Vagina (tissue), 2 donors: ENCODE results near the gene KCNG3. TPM values are rescaled to one million over a fixed set of nuclear protein-coding genes. Genes with fewer than 3 reads are reported as not detected.

ENCODE experiments used
- DNase-seq, 2 donors: peaks; one replicate each; pipeline ENCODE4 v3.0.0-alpha.2; 2017; ENCODE audit errors: extremely low spot score in 2 of 2
- H3K27ac ChIP-seq: fragments of 200-600 bp; sonication (generic); one replicate; pipeline ENCODE4 v1.5.1; 2019
- H3K27me3 ChIP-seq: fragments of 200-600 bp; sonication (generic); one replicate; pipeline ENCODE4 v1.5.1; 2019
- H3K36me3 ChIP-seq, 2 donors: fragments of 200-600 bp; sonication (generic); one replicate each; pipeline ENCODE4 v1.5.1; 2017 to 2019
- H3K4me1 ChIP-seq: fragments of 200-600 bp; sonication (generic); one replicate; pipeline ENCODE4 v1.5.1; 2019
- H3K4me3 ChIP-seq, 2 donors: fragments of 200-600 bp; sonication (generic); 1 replicate in 1 of 2; 2 replicates in 1 of 2; pipeline ENCODE4 v1.5.1; 2016 to 2019
- H3K9me3 ChIP-seq: fragments of 200-600 bp; sonication (generic); one replicate; pipeline ENCODE4 v1.5.1; 2019
- CTCF ChIP-seq, 3 experiments: fragments of 450-650 bp in 2 of 3; fragments of 200-600 bp in 1 of 3; sonication (generic) in 1 of 3; IDR thresholded peaks; one replicate each; pipeline ENCODE4 v1.5.1; 2017 to 2019; ENCODE audit warnings: antibody characterized with exemption in 3 of 3, mild to moderate bottlenecking in 2 of 3, moderate library complexity in 2 of 3
- POLR2A ChIP-seq, 2 donors: fragments of 450-650 bp; IDR thresholded peaks; one replicate each; pipeline ENCODE4 v1.6.1; 2017; ENCODE audit warnings: antibody characterized with exemption in 2 of 2, mild to moderate bottlenecking in 2 of 2, moderate library complexity in 2 of 2
- POLR2AphosphoS5 ChIP-seq, 2 donors: sonication (generic); formaldehyde crosslinking; IDR thresholded peaks; one replicate each; pipeline ENCODE4 v1.9.0; 2017; ENCODE audit warnings: antibody characterized with exemption in 2 of 2, mild to moderate bottlenecking in 2 of 2, low read depth in 1 of 2; ENCODE audit not compliant: insufficient read depth in 1 of 2
- intact Hi-C: fragments of 100-400 bp; cut with DNase I; formaldehyde crosslinking; loops from one replicate; pipeline ENCODE4 v1.15.1; 2023
- total RNA-seq: library from RNA; depleted of rRNA; stranded (reverse); fragments of >200 nt; gene quantifications from one replicate; pipeline ENCODE4 v1.2.3, GENCODE V29; 2016

Gene KCNG3
- total RNA-seq, 1 donor from 2014 or later, result 0.74 TPM

DNA sequence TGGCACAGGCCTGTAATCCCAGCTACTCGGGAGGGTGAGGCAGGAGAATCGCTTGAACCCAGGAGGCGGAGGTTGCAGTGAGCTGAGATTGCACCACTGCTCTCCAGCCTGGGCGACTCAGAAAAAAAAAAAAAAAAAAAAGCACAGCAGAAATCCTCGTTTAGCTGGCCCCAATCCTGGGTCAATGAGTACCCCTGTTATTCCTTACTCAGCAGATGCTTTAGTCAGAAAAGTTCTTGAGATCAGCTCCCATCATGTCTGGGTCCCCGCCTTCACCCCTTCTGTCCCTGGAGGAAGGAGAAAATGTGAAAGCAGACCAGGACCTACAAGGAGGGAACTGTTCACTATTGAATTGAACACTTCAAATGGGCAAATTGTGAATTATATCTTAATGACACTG is 16.4 kb upstream of the KCNG3 start:
- intact Hi-C loops, result no loop called here
- H3K9me3 ChIP-seq, result no peaks in the 10 kb centered on the region
- no peak for TF ChIP-seq CTCF (IDR thresholded peaks at IDR 0.05)
- TF ChIP-seq POLR2A (IDR thresholded peaks at IDR 0.05), result no peak
- TF ChIP-seq POLR2AphosphoS5 (IDR thresholded peaks at IDR 0.05; ENCODE audit: insufficient read depth in 1 of 2, low read depth in 1 of 2), result no peak
- no peak overlapping the region for H3K4me3 ChIP-seq
- no peaks in the 10 kb centered on the region for H3K36me3 ChIP-seq
- H3K4me1 ChIP-seq, result no peaks in the 10 kb centered on the region
- no peak for DNase-seq
- H3K27ac ChIP-seq, result no peak overlapping the region
- H3K27me3 ChIP-seq, result no peaks in the 10 kb centered on the region

DNA sequence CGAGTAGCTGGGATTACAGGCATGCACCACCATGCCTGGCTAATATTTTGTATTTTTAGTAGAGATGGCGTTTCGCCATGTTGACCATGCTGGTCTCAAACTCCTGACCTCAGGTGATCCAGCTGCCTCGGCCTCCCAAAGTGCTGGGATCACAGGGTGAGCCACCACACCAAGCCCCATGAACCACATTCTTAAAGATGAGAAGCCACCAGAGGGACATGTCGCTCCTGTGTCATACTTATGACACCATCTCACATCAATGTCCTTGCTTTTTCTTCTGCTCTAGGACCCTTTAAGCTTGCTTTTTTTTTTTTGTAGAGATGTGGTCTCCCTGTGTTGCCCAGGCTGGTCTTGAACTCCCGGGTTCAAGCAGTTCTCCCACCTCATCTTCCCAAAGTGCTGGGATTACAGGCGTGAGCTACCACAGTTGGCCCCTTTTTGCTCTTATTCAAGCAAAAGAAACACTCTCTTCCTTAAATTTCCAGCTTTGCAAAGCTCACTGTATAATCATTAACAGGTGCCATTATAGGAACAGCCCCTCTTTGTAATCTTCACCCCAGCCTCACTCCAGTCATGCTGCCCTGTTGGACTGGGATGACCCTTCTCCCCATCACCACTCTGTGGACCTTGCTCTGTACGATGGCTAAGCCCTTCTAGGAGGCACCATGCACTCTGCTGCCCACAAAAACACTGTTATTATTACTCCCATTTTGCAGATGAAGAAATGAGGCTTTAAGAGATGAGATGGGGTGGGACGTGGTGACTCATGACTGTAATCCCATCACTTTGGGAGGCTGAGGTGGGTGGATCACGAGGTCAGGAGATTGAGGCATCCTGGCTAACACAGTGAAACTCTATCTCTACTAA is 10.8 kb upstream of the KCNG3 start:
- intact Hi-C loops, result no loop called here
- DNase-seq, result no peak
- no peaks in the 10 kb centered on the region for H3K36me3 ChIP-seq
- H3K9me3 ChIP-seq, result no peaks in the 10 kb centered on the region
- H3K27me3 ChIP-seq, result no peaks in the 10 kb centered on the region
- H3K27ac ChIP-seq, result no peak overlapping the region
- TF ChIP-seq POLR2AphosphoS5 (IDR thresholded peaks at IDR 0.05; ENCODE audit: insufficient read depth in 1 of 2, low read depth in 1 of 2), result no peak
- no peak for TF ChIP-seq CTCF (IDR thresholded peaks at IDR 0.05)
- TF ChIP-seq POLR2A (IDR thresholded peaks at IDR 0.05), result no peak
- H3K4me1 ChIP-seq, result no peaks in the 10 kb centered on the region
- H3K4me3 ChIP-seq, result no peak overlapping the region

- intact Hi-C loops, result no loop called here
- H3K9me3 ChIP-seq, result no peaks in the 10 kb centered on the region
- no peak for TF ChIP-seq POLR2A (IDR thresholded peaks at IDR 0.05)
- no peak for TF ChIP-seq CTCF (IDR thresholded peaks at IDR 0.05)
- H3K4me1 ChIP-seq, result no peaks in the 10 kb centered on the region
- no peaks in the 10 kb centered on the region for H3K36me3 ChIP-seq
- H3K4me3 ChIP-seq, result no peak overlapping the region
- H3K27me3 ChIP-seq, result no peaks in the 10 kb centered on the region
- H3K27ac ChIP-seq, result no peak overlapping the region
- DNase-seq, result no peak
These were observed 9.5 kb upstream of the KCNG3 start for GRCh38 chr2:42503291-42503690.

GRCh38 chr2:42498497-42498896 is 4.7 kb upstream of the KCNG3 start:
- Histone ChIP-seq H3K9me3 (no peaks in the 10 kb centered on the region), H3K4me1 (no peaks in the 10 kb centered on the region), H3K4me3 (no peak overlapping the region), H3K36me3 (no peaks in the 10 kb centered on the region), H3K27ac (no peak overlapping the region), H3K27me3 (no peaks in the 10 kb centered on the region)
- TF ChIP-seq POLR2AphosphoS5 (IDR thresholded peaks at IDR 0.05; ENCODE audit: insufficient read depth in 1 of 2, low read depth in 1 of 2) (no peak), CTCF (IDR thresholded peaks at IDR 0.05) (no peak), POLR2A (IDR thresholded peaks at IDR 0.05) (no peak)
- intact Hi-C loops, result loop anchor here (10.0 kb wide), 1 partner anchor 166 kb away; no protein-coding TSS in a partner anchor
- DNase-seq, result no peak

DNA sequence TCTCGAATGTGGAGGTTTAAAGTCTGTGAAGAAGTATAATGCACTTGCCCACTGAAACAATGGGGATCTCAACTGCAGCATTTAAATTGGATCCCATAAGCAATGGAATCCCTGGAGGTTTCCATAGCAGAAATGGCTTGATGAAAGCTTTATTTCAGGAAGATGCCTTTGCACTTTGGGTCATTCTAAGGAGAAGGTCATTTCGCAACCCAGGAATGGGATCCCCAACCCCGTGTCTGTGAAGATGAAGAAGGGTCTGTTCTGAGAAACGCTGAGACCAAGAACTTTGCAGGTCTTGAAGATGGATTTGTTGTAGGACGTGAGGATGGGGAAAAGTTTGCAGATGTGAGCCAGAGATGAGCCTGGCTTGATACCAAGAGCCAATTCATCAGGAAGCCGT is 1.8 kb upstream of the KCNG3 start:
- no peaks in the 10 kb centered on the region for H3K27me3 ChIP-seq
- no peak overlapping the region for H3K27ac ChIP-seq
- no peaks in the 10 kb centered on the region for H3K36me3 ChIP-seq
- intact Hi-C loops, result loop anchor here (10.0 kb wide), 1 partner anchor 169 kb away; no protein-coding TSS in a partner anchor
- no peak for DNase-seq
- H3K4me3 ChIP-seq, result no peak overlapping the region
- H3K9me3 ChIP-seq, result no peaks in the 10 kb centered on the region
- H3K4me1 ChIP-seq, result no peaks in the 10 kb centered on the region
- TF ChIP-seq POLR2AphosphoS5 (IDR thresholded peaks at IDR 0.05; ENCODE audit: insufficient read depth in 1 of 2, low read depth in 1 of 2) (no peak), POLR2A (IDR thresholded peaks at IDR 0.05) (no peak), CTCF (IDR thresholded peaks at IDR 0.05) (no peak)
